M059J (cell line): ENCODE measurements around the gene ERGIC1. TPM values are rescaled to one million over a fixed set of nuclear protein-coding genes. Genes with fewer than 3 reads are reported as not detected.
"Not testable (repeated sequence)": the region's sequence is repeated elsewhere in the genome, so short reads cannot be mapped to it uniquely, and the experiment has no call there.

Source experiments
- DNase-seq: peaks from one replicate; pipeline ENCODE4 v3.0.0-alpha.2; 2012; ENCODE audit warnings: low read depth
- total RNA-seq: library from RNA; depleted of rRNA; stranded (reverse); fragments of >200 nt; shearing (Covaris generic); gene quantifications from 2 replicates; pipeline ENCODE4 v1.2.3, GENCODE V29; 2014

Gene ERGIC1
- total RNA-seq, 1 experiment from 2014 or later, result 153 TPM

DNA sequence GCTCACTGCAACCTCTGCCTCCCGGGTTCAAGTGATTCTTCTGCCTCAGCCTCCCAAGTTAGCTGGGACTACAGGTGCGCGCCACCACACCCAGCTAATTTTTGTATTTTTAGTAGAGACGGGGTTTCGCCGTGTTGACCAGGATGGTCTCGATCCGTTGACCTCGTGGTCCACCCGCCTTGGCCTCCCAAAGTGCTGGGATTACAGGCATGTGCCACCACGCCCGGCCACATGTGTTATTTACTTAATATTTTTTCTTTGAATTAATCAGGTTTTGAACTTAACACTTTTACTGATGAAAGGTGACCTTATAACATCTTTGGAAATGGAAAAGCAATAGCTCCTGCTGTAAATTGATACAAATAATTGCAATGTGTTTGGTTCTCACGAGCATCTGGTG lies 13.5 kb downstream of the ERGIC1 start:
- not testable (repeated sequence) for DNase-seq

GRCh38 chr5:172848419-172848818 lies 14.4 kb downstream of the ERGIC1 start:
- no peak for DNase-seq

- no peak for DNase-seq
Measured at GRCh38 chr5:172849606-172850453, 15.8 kb downstream of the ERGIC1 start.

DNA sequence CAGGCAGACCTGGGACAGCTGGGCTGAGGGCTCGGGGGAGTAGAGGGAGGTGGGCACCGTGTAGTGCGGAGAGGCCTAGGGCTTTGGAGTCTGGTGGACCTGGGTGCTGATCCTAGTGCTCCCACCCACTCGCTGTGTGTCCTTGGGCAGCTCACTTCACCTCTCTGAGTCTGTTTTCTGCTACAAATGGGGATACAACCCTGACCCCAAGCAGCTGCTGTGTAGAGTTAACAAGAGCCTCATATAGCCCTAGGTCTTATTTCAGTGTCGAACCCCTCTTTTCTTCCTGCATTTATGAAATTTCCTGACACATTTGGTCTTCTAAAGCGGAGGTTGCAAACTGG lies 16.4 kb downstream of the ERGIC1 start:
- no peak for DNase-seq

- DNase-seq, result not testable (repeated sequence)
Measured at GRCh38 chr5:172851254-172851653, 17.2 kb downstream of the ERGIC1 start.

DNA sequence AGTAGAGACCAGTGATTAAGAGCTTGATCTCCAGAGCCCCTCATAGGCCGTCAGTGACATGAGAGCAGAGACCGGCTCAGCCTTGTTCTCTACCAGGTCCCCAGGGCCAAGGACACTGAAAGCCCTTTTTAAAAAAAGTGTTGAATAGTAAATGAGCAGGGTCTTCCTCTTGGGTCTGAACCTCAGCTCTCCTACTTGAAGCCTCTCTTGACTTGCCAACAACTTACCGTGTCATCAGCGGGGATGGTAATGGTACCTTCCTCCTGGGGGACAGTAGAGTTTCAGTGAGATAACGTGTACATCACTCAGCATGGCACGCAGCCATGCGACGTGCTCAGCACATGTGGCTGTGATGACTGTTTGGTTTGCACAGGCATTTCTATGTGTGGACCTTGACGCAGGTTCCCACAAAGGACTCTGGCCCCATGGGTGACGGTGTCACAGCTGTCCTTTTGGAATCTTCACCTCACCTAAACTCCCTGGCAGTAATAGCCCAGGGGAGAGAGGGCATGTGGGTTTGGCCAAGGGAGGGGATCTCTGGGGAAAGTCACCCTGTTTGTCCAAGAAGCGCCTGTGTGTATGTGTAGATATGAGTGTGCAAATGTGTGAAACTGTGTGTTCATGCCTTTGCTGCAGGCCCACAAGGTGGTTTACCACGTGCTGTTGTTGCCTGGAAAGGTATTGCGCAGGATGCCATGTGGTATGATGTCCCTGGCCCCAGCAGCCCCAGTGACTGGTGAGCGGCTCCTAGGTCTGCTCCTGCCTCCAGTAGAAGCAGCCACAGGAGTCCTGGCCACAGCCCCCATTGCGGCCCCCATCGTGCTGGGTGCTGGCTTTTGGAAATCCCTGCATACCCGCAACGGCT lies 18.7 kb downstream of the ERGIC1 start:
- no peak for DNase-seq

DNA sequence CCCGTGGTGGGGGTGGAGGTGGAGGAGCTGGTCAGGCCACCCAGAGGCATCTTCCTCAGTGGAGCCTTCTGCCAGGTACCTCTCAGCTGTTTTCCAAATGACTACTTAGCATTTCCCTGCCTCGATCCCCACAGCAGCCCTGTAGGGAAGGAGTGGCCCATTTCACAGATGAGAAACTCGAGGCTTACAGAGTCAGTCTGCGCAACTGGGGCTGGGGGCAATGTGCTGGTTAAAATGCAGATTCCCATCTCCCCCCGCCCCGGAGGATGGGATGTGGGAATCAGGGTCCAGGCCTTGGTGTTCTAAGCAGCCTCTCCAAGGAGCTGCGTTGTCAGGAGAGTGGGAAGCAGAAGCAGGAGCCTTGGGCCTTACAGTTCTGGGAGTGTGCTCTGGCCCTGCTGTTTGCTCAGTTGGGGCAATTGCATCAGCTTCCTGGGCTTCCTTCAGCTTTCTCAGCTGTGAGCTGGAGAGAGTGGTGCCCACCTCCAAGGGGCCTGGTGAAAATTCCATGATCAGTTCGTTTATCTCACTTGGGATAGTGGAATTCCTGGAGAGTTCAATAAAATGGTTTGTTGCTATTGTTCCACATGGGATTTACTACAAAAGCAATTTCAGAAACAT lies 19.4 kb downstream of the ERGIC1 start:
- no peak for DNase-seq

- DNase-seq, result no peak
Measured at GRCh38 chr5:172854451-172854871, 20.4 kb downstream of the ERGIC1 start.

DNA sequence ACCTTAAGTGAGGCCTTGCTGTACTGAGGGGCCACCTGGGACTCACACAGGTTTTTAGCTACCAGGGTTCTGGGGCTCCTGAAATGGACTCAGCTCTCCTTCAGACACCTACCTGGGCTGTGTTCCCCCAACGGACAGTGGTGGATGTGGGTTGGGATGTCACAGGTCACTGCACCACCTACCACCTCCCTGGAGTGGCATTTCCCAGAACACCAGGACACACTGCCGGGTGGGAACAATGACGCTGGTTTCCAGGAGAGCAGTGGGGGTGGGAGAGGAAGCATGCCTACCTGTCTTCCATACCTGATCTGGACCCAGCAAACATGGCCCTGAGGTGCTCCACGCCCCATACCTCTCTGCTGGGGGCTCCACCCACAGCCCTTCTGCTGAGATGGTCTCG lies 20.9 kb downstream of the ERGIC1 start:
- no peak for DNase-seq

- peak; percentile 41 for DNase-seq
Measured at GRCh38 chr5:172855597-172856292, 21.7 kb downstream of the ERGIC1 start.

GRCh38 chr5:172856336-172856735 lies 22.3 kb downstream of the ERGIC1 start:
- no peak for DNase-seq

- DNase-seq, result no peak
Measured at GRCh38 chr5:172857982-172858381, 23.9 kb downstream of the ERGIC1 start.

DNA sequence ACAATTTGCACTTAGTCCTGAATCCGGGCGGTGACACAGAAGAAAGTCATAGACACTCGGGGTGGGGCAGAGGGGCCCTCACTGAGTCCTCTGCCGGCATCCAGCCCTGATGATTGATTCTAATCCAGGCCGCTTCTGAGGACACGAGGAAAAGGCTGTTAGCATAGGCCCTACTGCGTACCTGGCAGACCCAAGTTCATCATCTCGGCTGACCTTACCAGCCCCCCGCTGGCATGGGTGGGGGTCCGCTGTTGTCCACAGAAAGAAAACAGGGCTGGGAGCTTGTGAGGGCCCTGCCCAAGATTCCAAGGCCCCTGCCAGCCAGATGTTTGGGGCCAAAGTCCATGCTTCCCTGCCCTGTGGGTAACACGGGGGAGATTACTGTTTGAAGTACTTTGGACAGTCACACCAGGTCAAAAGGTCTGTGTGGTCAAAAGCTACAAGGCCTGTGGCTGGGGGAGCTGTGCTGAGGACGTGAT lies 24.5 kb downstream of the ERGIC1 start:
- DNase-seq, result peak; percentile 84

DNA sequence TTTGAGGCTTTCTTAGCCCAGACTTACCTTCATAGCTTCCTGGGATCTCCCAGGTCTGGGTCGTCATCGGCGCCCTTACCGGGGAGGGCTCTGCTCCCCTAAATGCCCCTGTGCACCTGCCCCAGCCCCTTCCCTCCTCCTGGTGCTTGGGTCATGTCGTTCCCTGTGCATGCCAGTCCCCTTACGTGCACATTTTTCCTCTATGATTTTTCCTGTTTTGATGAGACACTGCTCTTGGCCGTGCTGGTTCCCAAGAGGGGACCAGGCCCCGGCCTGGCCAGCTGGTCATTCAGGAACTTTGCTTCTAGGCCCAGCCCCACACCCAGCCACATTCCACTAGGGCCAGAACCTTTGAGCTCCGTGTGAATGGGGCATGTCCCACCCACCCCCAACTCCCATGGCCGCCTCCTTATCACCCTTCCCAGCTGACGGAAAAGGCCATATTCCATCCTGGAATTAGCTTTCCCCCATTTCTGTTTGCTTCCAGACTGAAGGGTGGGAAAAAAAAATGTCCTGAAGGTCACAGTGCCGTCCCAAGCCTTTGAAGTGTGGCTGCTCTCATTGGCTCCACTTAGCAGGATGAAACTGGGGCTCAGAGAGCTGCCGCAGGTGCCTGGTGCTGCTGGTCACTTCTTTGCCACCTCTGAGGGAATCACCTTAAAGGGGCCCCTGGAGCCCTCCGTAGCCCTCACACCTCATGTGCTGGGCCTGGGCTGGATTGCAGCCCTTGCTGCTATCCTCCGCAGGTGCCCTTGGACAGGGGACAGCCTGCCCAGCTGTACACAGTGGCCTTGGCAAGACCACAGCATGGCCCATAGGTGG lies 25.1 kb downstream of the ERGIC1 start:
- DNase-seq, result peak; percentile 94

DNA sequence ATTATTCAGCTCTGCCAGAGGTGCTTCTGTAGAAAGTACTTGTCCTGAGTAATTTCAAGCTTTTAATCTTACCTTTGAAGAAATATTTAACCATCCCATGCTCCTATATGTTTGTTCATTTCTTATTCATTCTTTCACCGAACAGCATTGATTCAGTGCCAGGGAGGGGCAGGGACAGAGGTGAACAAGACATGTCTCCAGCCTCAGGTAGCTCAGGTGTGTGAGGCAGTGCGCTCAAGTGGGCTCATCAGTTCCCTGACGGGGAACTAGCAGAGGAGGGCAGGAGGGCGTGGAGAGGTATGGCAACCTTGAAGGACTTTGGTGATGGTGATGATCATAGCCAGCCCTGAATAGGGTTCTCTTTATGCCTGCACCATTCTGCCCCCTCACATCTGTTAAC lies 25.9 kb downstream of the ERGIC1 start:
- DNase-seq, result no peak

- peak; percentile 91 for DNase-seq
Measured at GRCh38 chr5:172860520-172861443, 26.7 kb downstream of the ERGIC1 start.

DNA sequence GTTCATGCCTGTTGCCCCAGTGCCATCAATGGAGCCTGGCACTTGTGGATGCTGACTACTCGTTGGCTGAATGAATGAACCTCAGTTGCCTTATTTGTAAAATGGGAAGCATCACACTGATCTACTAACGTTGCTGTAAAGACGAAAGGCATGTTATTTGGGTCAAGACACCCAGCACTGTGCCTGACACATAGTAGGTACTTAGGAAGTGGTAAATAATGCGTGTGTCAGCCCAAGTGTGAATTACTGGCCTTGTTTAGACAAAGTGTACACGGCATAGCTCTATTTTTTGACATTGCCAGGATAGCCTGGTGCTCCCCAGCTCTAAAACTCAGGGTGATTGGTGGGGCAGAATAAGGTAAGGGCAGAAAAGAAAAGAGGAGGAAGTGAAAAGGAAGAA lies 27.4 kb downstream of the ERGIC1 start:
- DNase-seq, result no peak

DNA sequence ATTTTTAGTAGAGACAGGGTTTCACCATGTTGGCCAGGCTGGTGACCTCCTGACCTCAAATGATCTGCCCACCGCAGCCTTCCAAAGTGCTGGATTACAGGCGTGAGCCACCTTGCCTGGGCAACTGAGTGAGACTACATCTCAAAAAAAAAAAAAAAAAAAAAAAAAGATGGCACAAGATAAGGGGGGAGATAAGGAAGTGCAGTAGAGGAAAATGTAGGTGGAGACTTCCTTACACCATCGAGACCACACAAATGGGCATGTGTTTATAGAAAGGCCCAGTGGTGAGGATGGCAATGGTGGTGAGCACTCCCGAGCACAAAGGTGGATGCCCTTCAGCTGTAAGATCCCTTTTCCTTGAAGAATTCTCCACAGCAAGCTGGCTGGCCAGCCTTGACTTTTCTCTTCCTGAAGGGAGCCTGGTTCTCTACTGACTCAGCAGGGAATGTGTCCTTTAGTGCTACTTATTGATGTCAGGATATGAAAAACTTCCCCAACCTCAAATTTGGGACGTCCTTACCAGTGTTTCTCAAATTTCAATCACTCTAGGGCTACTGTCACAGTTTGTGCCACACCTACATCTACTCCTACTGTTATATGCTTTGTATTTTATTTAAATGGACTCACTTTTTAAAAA lies 28.2 kb downstream of the ERGIC1 start:
- DNase-seq, result peak; percentile 50

- DNase-seq, result not testable (repeated sequence)
Measured at GRCh38 chr5:172864171-172864570, 30.1 kb downstream of the ERGIC1 start.
